ENCODE data around the gene TMPRSS11F. TPM values are rescaled to one million over a fixed set of nuclear protein-coding genes. Genes with fewer than 3 reads are reported as not detected.
"Not testable (repeated sequence)": the region's sequence is repeated elsewhere in the genome, so short reads cannot be mapped to it uniquely, and the experiment has no call there.

Gene TMPRSS11F
- not detected for total RNA-seq

GRCh38 chr4:68129793-68130192 lies at the start of gene TMPRSS11F:
TMPRSS11F (minus strand) TSS chr4:68129869; CDS start chr4:68129820, 49 bp downstream.
- TF ChIP-seq CTCF (IDR thresholded peaks at IDR 0.05) = no peak
- Histone ChIP-seq H3K4me3 (no peak within 1 kb of the TSS), H3K27me3 (no peaks in the 10 kb centered on the region), H3K27ac (no peak within 1 kb of the TSS), H3K9me3 (no peaks in the 10 kb centered on the region), H3K36me3 (no peaks in the 10 kb centered on the region), H3K4me1 (no peaks in the 10 kb centered on the region)
- intact Hi-C loops (cut with DNase I) = no loop called here
- no peak for DNase-seq (ENCODE audit: low spot score in 2 of 2)

- no peak overlapping the region for H3K27ac ChIP-seq
- no peaks in the 10 kb centered on the region for H3K27me3 ChIP-seq
- no peaks in the 10 kb centered on the region for H3K9me3 ChIP-seq
- intact Hi-C loops (cut with DNase I) = no loop called here
- TF ChIP-seq CTCF (IDR thresholded peaks at IDR 0.05) = no peak
- H3K4me3 ChIP-seq = no peak overlapping the region
- H3K36me3 ChIP-seq = no peaks in the 10 kb centered on the region
- DNase-seq (ENCODE audit: low spot score in 2 of 2) = no peak
- H3K4me1 ChIP-seq = no peaks in the 10 kb centered on the region
These were observed 47.2 kb upstream of the TMPRSS11F start for GRCh38 chr4:68176904-68177303.

GRCh38 chr4:68176500-68176899 lies 46.8 kb upstream of the TMPRSS11F start:
- intact Hi-C loops (cut with DNase I) = no loop called here
- H3K9me3 ChIP-seq = no peaks in the 10 kb centered on the region
- no peak for TF ChIP-seq CTCF (IDR thresholded peaks at IDR 0.05)
- H3K4me3 ChIP-seq = no peak overlapping the region
- H3K4me1 ChIP-seq = no peaks in the 10 kb centered on the region
- H3K27me3 ChIP-seq = no peaks in the 10 kb centered on the region
- no peak for DNase-seq (ENCODE audit: low spot score in 2 of 2)
- no peak overlapping the region for H3K27ac ChIP-seq
- H3K36me3 ChIP-seq = no peaks in the 10 kb centered on the region

- DNase-seq (ENCODE audit: low spot score in 2 of 2) = no peak
- no peaks in the 10 kb centered on the region for H3K4me1 ChIP-seq
- peak in 1 of 3 experiments; percentile 30 for TF ChIP-seq CTCF (IDR thresholded peaks at IDR 0.05)
- H3K4me3 ChIP-seq = no peak overlapping the region
- H3K27ac ChIP-seq = no peak overlapping the region
- intact Hi-C loops (cut with DNase I) = no loop called here
- no peaks in the 10 kb centered on the region for H3K27me3 ChIP-seq
- H3K36me3 ChIP-seq = no peaks in the 10 kb centered on the region
- H3K9me3 ChIP-seq = no peaks in the 10 kb centered on the region
These were observed 46.0 kb upstream of the TMPRSS11F start for GRCh38 chr4:68175562-68176155.

- DNase-seq (ENCODE audit: low spot score in 2 of 2); H3K4me1 ChIP-seq; intact Hi-C loops (cut with DNase I); H3K27ac ChIP-seq; H3K4me3 ChIP-seq; H3K36me3 ChIP-seq; H3K27me3 ChIP-seq; H3K9me3 ChIP-seq: not testable (repeated sequence)
These were observed 44.7 kb upstream of the TMPRSS11F start for GRCh38 chr4:68174389-68174788.

- H3K4me1 ChIP-seq; H3K27me3 ChIP-seq; DNase-seq (ENCODE audit: low spot score in 2 of 2); H3K27ac ChIP-seq; H3K9me3 ChIP-seq; H3K4me3 ChIP-seq; H3K36me3 ChIP-seq; intact Hi-C loops (cut with DNase I): not testable (repeated sequence)
These were observed 42.5 kb upstream of the TMPRSS11F start for GRCh38 chr4:68172147-68172546.

- Histone ChIP-seq H3K36me3 (no peaks in the 10 kb centered on the region), H3K9me3 (no peaks in the 10 kb centered on the region), H3K27ac (no peak overlapping the region), H3K4me3 (no peak overlapping the region), H3K27me3 (no peaks in the 10 kb centered on the region), H3K4me1 (no peaks in the 10 kb centered on the region)
- no peak for DNase-seq (ENCODE audit: low spot score in 2 of 2)
- no peak for TF ChIP-seq CTCF (IDR thresholded peaks at IDR 0.05)
- intact Hi-C loops (cut with DNase I) = no loop called here
These were observed 38.0 kb upstream of the TMPRSS11F start for GRCh38 chr4:68167706-68168105.
